K562 (cell line): ENCODE results near the gene PLIN5. TPM values are rescaled to one million over a fixed set of nuclear protein-coding genes. Genes with fewer than 3 reads are reported as not detected.

ENCODE experiments used
- CHCHD3 ChIP-seq: fragments of 250-450 bp; sonication (Bioruptor Pico); IDR thresholded peaks from 2 replicates; pipeline ENCODE4 v2.1.2; 2022; ENCODE audit warnings: mild to moderate bottlenecking
- HDAC2 ChIP-seq: fragments of 450-650 bp; IDR thresholded peaks from 2 replicates; pipeline ENCODE4 v1.6.1; 2016; ENCODE audit warnings: mild to moderate bottlenecking
- NFIC ChIP-seq: fragments of 450-650 bp; IDR thresholded peaks from 2 replicates; pipeline ENCODE4 v1.6.1; 2017; ENCODE audit warnings: mild to moderate bottlenecking, inconsistent platforms
- SMC3 ChIP-seq: conservative IDR thresholded peaks from 2 replicates; pipeline ENCODE4 v1.6.1; 2011; ENCODE audit warnings: low read depth, low read length, improper control_type of control experiment; ENCODE audit not compliant: insufficient read depth
- TEAD4 ChIP-seq, 2 experiments: sonication (generic) in 1 of 2; formaldehyde crosslinking in 1 of 2; IDR thresholded peaks; 2 replicates each; pipeline versions ENCODE4 v1.6.1 to v1.8.0; 2012 to 2022; ENCODE audit warnings: borderline replicate concordance in 1 of 2, inconsistent platforms in 1 of 2, low read length in 1 of 2, mild to moderate bottlenecking in 1 of 2, missing genetic modification reagents in 1 of 2
- polyA plus RNA-seq, 8 experiments: library from polyadenylated mRNA; depleted of rRNA in 4 of 8; stranded (reverse) in 5 of 8; unstranded in 3 of 8; fragments of >200 nt; fragmentation: Nextera tagmentation in 2 of 8; fragmentation: Illumina TruSeq in 1 of 8; extraction: Ambion mirVana in 2 of 8; extraction: Trizol in 1 of 8; gene quantifications; 2 replicates each; pipeline versions ENCODE4 v1.2.1 to v1.2.3, GENCODE V29; 2011 to 2014; ENCODE audit warnings: inconsistent platforms in 1 of 8, missing spikeins in 1 of 8
- total RNA-seq, 7 experiments: library from RNA; depleted of rRNA in 6 of 7; stranded (reverse); fragments of >200 nt in 6 of 7; fragmentation: Illumina TruSeq in 2 of 7; extraction: Trizol in 2 of 7; gene quantifications; 2 replicates each; pipeline versions ENCODE4 v1.2.1 to v1.2.3, GENCODE V29; 2011 to 2021; ENCODE audit warnings: low replicate concordance in 1 of 7
- TF ChIP-seq, protein P1 (sequence below): fragments of 450-650 bp; IDR thresholded peaks from 2 replicates; pipeline ENCODE4 v1.6.1; 2016; ENCODE audit warnings: borderline replicate concordance
- TF ChIP-seq, protein P2 (sequence below), 2 experiments: fragments of 450-650 bp; formaldehyde crosslinking in 1 of 2; IDR thresholded peaks; 2 replicates each; pipeline versions ENCODE4 v1.4.0 to v1.6.1; 2014 to 2020; ENCODE audit warnings: mild to moderate bottlenecking in 2 of 2, borderline replicate concordance in 1 of 2, low read depth in 1 of 2
- TF ChIP-seq, protein P3 (sequence below): sonication (generic); formaldehyde crosslinking; IDR thresholded peaks from 2 replicates; pipeline ENCODE4 v1.8.0; 2022; ENCODE audit warnings: mild to moderate bottlenecking, missing genetic modification reagents
- TF ChIP-seq, protein P4 (sequence below), 2 experiments: IDR thresholded peaks; 2 replicates each; pipeline ENCODE4 v1.6.1; 2011; ENCODE audit warnings: borderline replicate concordance in 1 of 2, control low read depth in 1 of 2, low read depth in 1 of 2, low read length in 1 of 2, mild to moderate bottlenecking in 1 of 2, mixed read lengths in 1 of 2, moderate library complexity in 1 of 2; ENCODE audit not compliant: insufficient read depth in 1 of 2, insufficient read length in 1 of 2, poor library complexity in 1 of 2, severe bottlenecking in 1 of 2; ENCODE audit errors: extremely low read depth in 1 of 2

The PLIN5 gene
- total and polyA plus RNA-seq, 9 of the 15 experiments (the other 6 are each of a cell fraction or from before 2014, with no cell fraction given), result 0.04 to 1.3 (median 0.50) TPM

DNA sequence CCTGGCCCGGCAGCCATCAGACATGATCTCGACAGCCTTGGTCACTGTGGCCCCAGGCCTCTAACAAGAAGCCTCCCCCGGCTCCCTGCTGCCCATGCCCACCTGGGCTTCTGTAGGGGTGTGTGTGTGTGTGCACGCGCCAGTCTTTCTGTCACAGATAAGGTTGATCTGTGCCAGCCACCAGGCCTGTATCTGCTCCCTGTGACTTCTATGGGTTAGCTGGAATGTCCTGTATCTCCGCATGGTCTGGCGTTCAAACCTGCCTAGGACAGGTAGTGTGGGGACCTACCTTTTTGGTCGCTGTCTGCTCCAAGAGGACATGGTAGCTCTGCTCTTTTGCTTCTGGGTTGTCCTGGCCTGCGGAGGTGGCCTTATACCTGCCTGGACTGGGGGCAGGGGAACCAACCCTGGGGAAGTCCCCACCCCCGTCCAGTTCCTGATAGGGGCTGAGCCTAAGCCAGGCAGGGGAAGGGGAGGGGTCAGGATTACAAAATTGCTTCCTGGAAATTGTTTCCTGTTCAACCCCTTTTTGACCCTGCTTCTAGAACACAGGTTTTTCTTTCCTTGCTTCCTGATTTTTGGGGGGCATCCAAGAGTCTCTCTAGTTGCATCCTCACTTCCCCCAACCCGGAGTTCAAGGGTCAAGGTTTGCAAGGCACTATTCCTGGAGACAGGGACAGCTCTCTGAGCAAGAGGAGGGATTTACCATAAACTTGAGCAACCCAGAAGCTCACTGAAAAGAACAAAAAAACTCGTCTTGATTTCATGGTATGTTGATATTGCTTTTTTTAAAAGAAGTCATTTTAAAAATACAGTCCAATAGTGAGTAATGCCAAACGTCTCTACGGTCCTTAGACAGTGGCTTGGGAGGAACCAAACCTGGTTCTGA is 4.9 kb upstream of the PLIN5 start, which contains the start of gene LRG1 (continued):
- TF ChIP-seq, protein P1, sequence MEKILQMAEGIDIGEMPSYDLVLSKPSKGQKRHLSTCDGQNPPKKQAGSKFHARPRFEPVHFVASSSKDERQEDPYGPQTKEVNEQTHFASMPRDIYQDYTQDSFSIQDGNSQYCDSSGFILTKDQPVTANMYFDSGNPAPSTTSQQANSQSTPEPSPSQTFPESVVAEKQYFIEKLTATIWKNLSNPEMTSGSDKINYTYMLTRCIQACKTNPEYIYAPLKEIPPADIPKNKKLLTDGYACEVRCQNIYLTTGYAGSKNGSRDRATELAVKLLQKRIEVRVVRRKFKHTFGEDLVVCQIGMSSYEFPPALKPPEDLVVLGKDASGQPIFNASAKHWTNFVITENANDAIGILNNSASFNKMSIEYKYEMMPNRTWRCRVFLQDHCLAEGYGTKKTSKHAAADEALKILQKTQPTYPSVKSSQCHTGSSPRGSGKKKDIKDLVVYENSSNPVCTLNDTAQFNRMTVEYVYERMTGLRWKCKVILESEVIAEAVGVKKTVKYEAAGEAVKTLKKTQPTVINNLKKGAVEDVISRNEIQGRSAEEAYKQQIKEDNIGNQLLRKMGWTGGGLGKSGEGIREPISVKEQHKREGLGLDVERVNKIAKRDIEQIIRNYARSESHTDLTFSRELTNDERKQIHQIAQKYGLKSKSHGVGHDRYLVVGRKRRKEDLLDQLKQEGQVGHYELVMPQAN, result peak; percentile 71; the same call in 1 of the 2 replicates
- TF ChIP-seq TEAD4 (IDR thresholded peaks at IDR 0.05; ENCODE audit: low read length) (peak; percentile 39), TEAD4 (CRISPR knock-in tag; IDR thresholded peaks at IDR 0.05; ENCODE audit: borderline replicate concordance) (no peak), HDAC2 (0 out of 2 replicates have a peak, but pooled peaks have one; percentile 24), CHCHD3 (CRISPR knock-in tag) (no peak), NFIC (peak; percentile 44; the same call in 1 of the 2 replicates), SMC3 (no peak)
- TF ChIP-seq, protein P2, sequence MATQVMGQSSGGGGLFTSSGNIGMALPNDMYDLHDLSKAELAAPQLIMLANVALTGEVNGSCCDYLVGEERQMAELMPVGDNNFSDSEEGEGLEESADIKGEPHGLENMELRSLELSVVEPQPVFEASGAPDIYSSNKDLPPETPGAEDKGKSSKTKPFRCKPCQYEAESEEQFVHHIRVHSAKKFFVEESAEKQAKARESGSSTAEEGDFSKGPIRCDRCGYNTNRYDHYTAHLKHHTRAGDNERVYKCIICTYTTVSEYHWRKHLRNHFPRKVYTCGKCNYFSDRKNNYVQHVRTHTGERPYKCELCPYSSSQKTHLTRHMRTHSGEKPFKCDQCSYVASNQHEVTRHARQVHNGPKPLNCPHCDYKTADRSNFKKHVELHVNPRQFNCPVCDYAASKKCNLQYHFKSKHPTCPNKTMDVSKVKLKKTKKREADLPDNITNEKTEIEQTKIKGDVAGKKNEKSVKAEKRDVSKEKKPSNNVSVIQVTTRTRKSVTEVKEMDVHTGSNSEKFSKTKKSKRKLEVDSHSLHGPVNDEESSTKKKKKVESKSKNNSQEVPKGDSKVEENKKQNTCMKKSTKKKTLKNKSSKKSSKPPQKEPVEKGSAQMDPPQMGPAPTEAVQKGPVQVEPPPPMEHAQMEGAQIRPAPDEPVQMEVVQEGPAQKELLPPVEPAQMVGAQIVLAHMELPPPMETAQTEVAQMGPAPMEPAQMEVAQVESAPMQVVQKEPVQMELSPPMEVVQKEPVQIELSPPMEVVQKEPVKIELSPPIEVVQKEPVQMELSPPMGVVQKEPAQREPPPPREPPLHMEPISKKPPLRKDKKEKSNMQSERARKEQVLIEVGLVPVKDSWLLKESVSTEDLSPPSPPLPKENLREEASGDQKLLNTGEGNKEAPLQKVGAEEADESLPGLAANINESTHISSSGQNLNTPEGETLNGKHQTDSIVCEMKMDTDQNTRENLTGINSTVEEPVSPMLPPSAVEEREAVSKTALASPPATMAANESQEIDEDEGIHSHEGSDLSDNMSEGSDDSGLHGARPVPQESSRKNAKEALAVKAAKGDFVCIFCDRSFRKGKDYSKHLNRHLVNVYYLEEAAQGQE (IDR thresholded peaks at IDR 0.05; ENCODE audit: borderline replicate concordance), result no peak
- TF ChIP-seq, protein P2 (CRISPR knock-in tag; IDR thresholded peaks at IDR 0.05; ENCODE audit: low read depth), result no peak
- TF ChIP-seq, protein P3, sequence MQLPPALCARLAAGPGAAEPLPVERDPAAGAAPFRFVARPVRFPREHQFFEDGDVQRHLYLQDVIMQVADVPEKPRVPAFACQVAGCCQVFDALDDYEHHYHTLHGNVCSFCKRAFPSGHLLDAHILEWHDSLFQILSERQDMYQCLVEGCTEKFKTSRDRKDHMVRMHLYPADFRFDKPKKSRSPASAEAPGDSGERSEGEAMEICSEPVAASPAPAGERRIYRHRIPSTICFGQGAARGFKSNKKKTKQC (CRISPR knock-in tag), result no peak
- TF ChIP-seq, protein P4, sequence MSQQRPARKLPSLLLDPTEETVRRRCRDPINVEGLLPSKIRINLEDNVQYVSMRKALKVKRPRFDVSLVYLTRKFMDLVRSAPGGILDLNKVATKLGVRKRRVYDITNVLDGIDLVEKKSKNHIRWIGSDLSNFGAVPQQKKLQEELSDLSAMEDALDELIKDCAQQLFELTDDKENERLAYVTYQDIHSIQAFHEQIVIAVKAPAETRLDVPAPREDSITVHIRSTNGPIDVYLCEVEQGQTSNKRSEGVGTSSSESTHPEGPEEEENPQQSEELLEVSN (IDR thresholded peaks at IDR 0.05; ENCODE audit: borderline replicate concordance in 1 of 2, extremely low read depth in 1 of 2, insufficient read depth in 1 of 2, insufficient read length in 1 of 2, low read depth in 1 of 2, low read length in 1 of 2, poor library complexity in 1 of 2, severe bottlenecking in 1 of 2), result no peak
